ENCODE measurements around the gene NT5C2.

GRCh38 chr10:103188853-103189252 is 4.2 kb downstream of the NT5C2 start:
- TF ChIP-seq POLR2A (IDR thresholded peaks at IDR 0.05) (no peak), CTCF (IDR thresholded peaks at IDR 0.05) (no peak)
